A673 (cell line): ENCODE data around the gene ROMO1. TPM values are rescaled to one million over a fixed set of nuclear protein-coding genes. Genes with fewer than 3 reads are reported as not detected.

ENCODE experiments used
- BruUV-seq: library from RNA; stranded (reverse); fragments of 400-500 nt; replicated peaks from 2 replicates; lab custom pipeline; 2021; lab: Mats Ljungman, UMichigan
- CTCF ChIA-PET: fragments of 300-600 bp; sonication (Branson Sonifier 250); formaldehyde crosslinking; loops from one replicate; lab custom pipeline; 2022; ENCODE audit warnings: antibody characterized with exemption; lab: Charles Lee
- POLR2A ChIA-PET: fragments of 300-600 bp; sonication (Branson Sonifier 250); formaldehyde crosslinking; loops from one replicate; lab custom pipeline; 2022; ENCODE audit warnings: antibody characterized with exemption; ENCODE audit not compliant: low non-redundant PET; lab: Charles Lee
- DNase-seq: peaks from one replicate; pipeline ENCODE4 v3.0.0-alpha.2; 2015; ENCODE audit warnings: low spot score
- H3K27ac ChIP-seq: fragments of 200-600 bp; sonication (generic); 2 replicates; pipeline ENCODE4 v1.5.1; 2016; ENCODE audit warnings: mixed run types, low read depth, mild to moderate bottlenecking, mixed read lengths, antibody characterized with exemption, low read length; ENCODE audit not compliant: poor library complexity, severe bottlenecking
- H3K27me3 ChIP-seq: fragments of 200-600 bp; sonication (generic); replicated peaks from 2 replicates; pipeline ENCODE4 v1.6.1; 2017; ENCODE audit warnings: mixed run types, low read depth, mild to moderate bottlenecking, mixed read lengths, antibody characterized with exemption, low read length; ENCODE audit not compliant: insufficient read depth, poor library complexity
- H3K36me3 ChIP-seq: fragments of 200-600 bp; sonication (generic); 2 replicates; pipeline ENCODE4 v1.6.1; 2016; ENCODE audit warnings: mixed run types, mild to moderate bottlenecking, mixed read lengths, antibody characterized with exemption, low read length; ENCODE audit not compliant: insufficient read depth, poor library complexity, severe bottlenecking
- H3K4me1 ChIP-seq: fragments of 200-600 bp; sonication (generic); 2 replicates; pipeline ENCODE4 v1.6.1; 2017; ENCODE audit warnings: mixed run types, mild to moderate bottlenecking, mixed read lengths, antibody characterized with exemption, low read length; ENCODE audit not compliant: insufficient read depth, poor library complexity, severe bottlenecking
- H3K4me3 ChIP-seq: fragments of 200-600 bp; sonication (generic); 2 replicates; pipeline ENCODE4 v1.5.1; 2016; ENCODE audit warnings: low read depth, mixed run types, mild to moderate bottlenecking, mixed read lengths, low read length; ENCODE audit not compliant: poor library complexity, severe bottlenecking
- H3K9me3 ChIP-seq: fragments of 200-600 bp; sonication (generic); 2 replicates; pipeline ENCODE4 v1.6.1; 2016; ENCODE audit warnings: mixed run types, low read depth, mild to moderate bottlenecking, mixed read lengths, antibody characterized with exemption, low read length; ENCODE audit not compliant: poor library complexity, severe bottlenecking
- CTCF ChIP-seq: fragments of 300-800, 200-600 bp; sonication (generic); conservative IDR thresholded peaks from 2 replicates; pipeline ENCODE4 v1.5.1; 2017; ENCODE audit warnings: low read depth, mild to moderate bottlenecking, antibody characterized with exemption, low read length, moderate library complexity, mixed read lengths
- EZH2 ChIP-seq: fragments of 200-600 bp; sonication (generic); IDR thresholded peaks from 2 replicates; pipeline ENCODE4 v1.6.1; 2017; ENCODE audit warnings: borderline replicate concordance, low read depth, mild to moderate bottlenecking, mixed read lengths, antibody characterized with exemption, low read length; ENCODE audit not compliant: poor library complexity, severe bottlenecking
- intact Hi-C: fragments of 100-400 bp; cut with micrococcal nuclease; formaldehyde crosslinking; loops from one replicate; pipeline ENCODE4 v1.10.0; 2022; ENCODE audit not compliant: unreplicated experiment
- total RNA-seq: library from RNA; stranded (reverse); gene quantifications from 2 replicates; pipeline ENCODE4 v1.2.3, GENCODE V29; 2021

Gene ROMO1
- total RNA-seq, 1 experiment from 2014 or later, result 134 TPM

GRCh38 chr20:35654415-35654814 lies 44.8 kb upstream of the ROMO1 start:
- Histone ChIP-seq H3K36me3 (peaks cover 63% of the 10 kb centered on the region), H3K4me1 (peaks cover 10% of the 10 kb centered on the region), H3K4me3 (no peak overlapping the region), H3K27me3 (no peaks in the 10 kb centered on the region), H3K27ac (no peak overlapping the region), H3K9me3 (no peaks in the 10 kb centered on the region)
- no peak for DNase-seq
- ChIA-PET POLR2A (no interaction called here), CTCF (no interaction called here)
- intact Hi-C loops, result no loop called here
- BruUV-seq, result no TSS peak
- TF ChIP-seq CTCF (no peak), EZH2 (no peak)

DNA sequence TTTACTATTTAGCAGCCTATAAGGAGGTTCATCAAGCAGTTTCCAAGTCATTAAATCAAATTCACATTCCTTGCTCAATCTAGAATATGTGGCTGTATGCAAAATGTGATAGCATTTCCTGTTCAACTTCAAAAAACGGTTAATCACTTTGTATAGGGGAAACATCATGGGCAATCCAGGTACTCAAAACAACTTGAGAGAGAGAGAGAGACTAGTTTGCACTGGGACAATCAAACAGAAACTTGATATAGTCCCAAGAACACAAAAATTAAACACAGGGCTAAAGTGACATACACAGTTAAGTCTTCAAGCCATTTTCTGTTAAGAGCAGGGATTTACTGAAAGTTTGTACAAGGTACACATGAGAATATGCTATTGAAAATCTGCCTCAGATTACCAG lies 41.9 kb upstream of the ROMO1 start:
- Histone ChIP-seq H3K27ac (peak overlapping the region; percentile 35), H3K9me3 (no peaks in the 10 kb centered on the region), H3K4me1 (peaks cover 23% of the 10 kb centered on the region), H3K27me3 (no peaks in the 10 kb centered on the region), H3K36me3 (peaks cover 44% of the 10 kb centered on the region), H3K4me3 (no peak overlapping the region)
- no TSS peak for BruUV-seq
- intact Hi-C loops, result no loop called here
- CTCF ChIA-PET, result no interaction called here
- POLR2A ChIA-PET, result no interaction called here
- TF ChIP-seq EZH2 (no peak), CTCF (no peak)
- DNase-seq, result no peak

DNA sequence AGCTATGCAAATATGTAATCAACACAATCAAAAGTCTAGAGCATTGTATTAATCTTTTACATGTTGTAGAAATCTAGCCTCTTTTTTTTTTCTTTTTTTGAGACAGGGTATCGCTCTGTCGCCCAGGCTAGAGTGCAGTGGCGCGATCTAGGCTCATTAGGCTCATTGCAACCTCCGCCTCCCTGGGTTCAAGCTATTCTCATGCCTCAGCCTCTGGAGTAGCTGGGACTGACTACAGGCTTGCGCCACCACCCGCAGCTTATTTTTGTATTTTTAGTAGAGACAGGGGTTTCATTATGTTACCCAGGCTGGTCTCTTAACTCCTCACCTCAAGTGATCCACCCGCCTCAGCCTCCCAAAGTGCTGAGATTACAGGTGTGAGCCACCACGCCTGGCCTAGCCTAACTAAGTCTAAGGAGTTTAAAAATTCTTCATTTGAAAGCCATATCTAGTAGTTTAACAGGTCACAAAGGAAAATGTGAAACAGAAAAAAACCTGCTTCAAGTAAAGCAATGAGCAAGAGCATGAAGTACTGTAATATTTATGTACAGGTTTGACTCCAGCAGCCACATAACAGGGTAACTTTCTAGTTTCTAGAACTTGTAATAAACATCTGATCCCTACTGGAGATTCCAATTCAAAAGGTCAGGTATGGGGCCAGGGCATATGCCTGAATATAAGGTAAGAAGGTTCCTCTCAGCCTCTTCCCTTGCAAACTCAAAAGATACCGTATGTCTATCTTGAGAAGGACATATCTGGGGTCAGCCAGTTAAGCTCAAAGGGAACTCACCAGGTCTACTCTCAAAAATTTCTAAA lies 38.9 kb upstream of the ROMO1 start:
- no peak for DNase-seq
- intact Hi-C loops, result no loop called here
- CTCF ChIA-PET, result no interaction called here
- no TSS peak for BruUV-seq
- Histone ChIP-seq H3K4me1 (peaks cover 29% of the 10 kb centered on the region), H3K27me3 (no peaks in the 10 kb centered on the region), H3K27ac (no peak overlapping the region), H3K36me3 (peaks cover 13% of the 10 kb centered on the region), H3K4me3 (no peak overlapping the region), H3K9me3 (no peaks in the 10 kb centered on the region)
- POLR2A ChIA-PET, result no interaction called here
- no peak for TF ChIP-seq CTCF
- TF ChIP-seq EZH2, result no peak
